ENCODE data around the gene CHD9. TPM values are rescaled to one million over a fixed set of nuclear protein-coding genes. Genes with fewer than 3 reads are reported as not detected.
"Not testable (repeated sequence)": the region's sequence is repeated elsewhere in the genome, so short reads cannot be mapped to it uniquely, and the experiment has no call there.

The CHD9 gene
- total RNA-seq, 1 donor from 2014 or later: 86.0 TPM

GRCh38 chr16:53071748-53072301, 17.0 kb downstream of the CHD9 start:
- Mint-ChIP-seq H3K27ac (peak overlapping the region; percentile 93), H3K36me3 (peaks cover 31% of the 10 kb centered on the region)

DNA sequence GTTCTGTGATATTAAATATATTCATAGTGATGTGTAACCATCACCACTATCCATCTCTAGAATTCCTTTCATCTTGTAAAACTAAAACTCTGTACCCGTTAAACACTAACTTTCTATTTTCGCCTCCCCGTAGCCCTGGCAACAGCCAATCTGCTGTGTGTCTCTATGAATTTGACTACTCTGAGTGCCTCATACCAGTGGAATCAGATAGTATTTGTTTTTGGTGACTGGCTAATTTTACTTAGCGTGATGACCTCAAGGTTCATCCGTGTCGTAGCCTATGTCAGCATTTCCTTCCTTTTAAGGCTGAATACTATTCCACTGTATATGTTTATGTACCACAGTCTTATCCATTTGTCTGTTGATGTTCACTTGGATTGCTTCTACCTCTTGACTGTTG, 18.2 kb downstream of the CHD9 start:
- H3K9ac ChIP-seq: no peak overlapping the region
- Mint-ChIP-seq H3K36me3 (peaks cover 34% of the 10 kb centered on the region), H3K4me3 (no peak overlapping the region), H3K27ac (no peak overlapping the region), H3K9me3 (peaks cover 24% of the 10 kb centered on the region), H3K27me3 (ENCODE audit: insufficient read depth, low read depth) (no peaks in the 10 kb centered on the region), H3K4me1 (peaks cover 19% of the 10 kb centered on the region)
- no peak overlapping the region for H3K27ac ChIP-seq
- H3K79me2 ChIP-seq (ENCODE audit: low read depth): peaks cover 9% of the 10 kb centered on the region
- TF ChIP-seq CTCF (IDR thresholded peaks at IDR 0.05) (no peak), EZH2 (IDR thresholded peaks at IDR 0.05) (no peak), EZH2phosphoT487 (IDR thresholded peaks at IDR 0.05) (no peak)
- H3F3A ChIP-seq (ENCODE audit: low read depth): peaks cover 12% of the 10 kb centered on the region
- no peak overlapping the region for H3K4me2 ChIP-seq
- H3K4me1 ChIP-seq: peaks cover 11% of the 10 kb centered on the region
- no peaks in the 10 kb centered on the region for H3K36me3 ChIP-seq
- no peak overlapping the region for H3K4me3 ChIP-seq
- H4K20me1 ChIP-seq (ENCODE audit: low read depth): no peaks in the 10 kb centered on the region
- no peaks in the 10 kb centered on the region for H3K27me3 ChIP-seq
- no peak for DNase-seq (ENCODE audit: low spot score)
- H2AFZ ChIP-seq (replicated peaks): no peak overlapping the region
- H3K9me3 ChIP-seq (ENCODE audit: low read depth): no peaks in the 10 kb centered on the region

More at GRCh38 chr16:53071748-53072301, 17.0 kb downstream of the CHD9 start:
- H3K36me3 ChIP-seq: no peaks in the 10 kb centered on the region
- no peaks in the 10 kb centered on the region for H3K27me3 ChIP-seq
- DNase-seq (ENCODE audit: low spot score): no peak
- H3K4me2 ChIP-seq: peak overlapping the region; percentile 11
- H4K20me1 ChIP-seq (ENCODE audit: low read depth): no peaks in the 10 kb centered on the region
- H3K79me2 ChIP-seq (ENCODE audit: low read depth): peaks cover 12% of the 10 kb centered on the region
- H2AFZ ChIP-seq (replicated peaks): no peak overlapping the region
- no peaks in the 10 kb centered on the region for H3K9me3 ChIP-seq (ENCODE audit: low read depth)
- peak overlapping the region; percentile 70 for H3K27ac ChIP-seq
- peaks cover 11% of the 10 kb centered on the region for H3K4me1 ChIP-seq
- Mint-ChIP-seq H3K27me3 (ENCODE audit: insufficient read depth, low read depth) (no peaks in the 10 kb centered on the region), H3K4me3 (peak overlapping the region; percentile 68), H3K9me3 (peaks cover 23% of the 10 kb centered on the region), H3K4me1 (peaks cover 19% of the 10 kb centered on the region)
- no peak overlapping the region for H3K4me3 ChIP-seq
- TF ChIP-seq EZH2phosphoT487 (IDR thresholded peaks at IDR 0.05) (no peak), CTCF (IDR thresholded peaks at IDR 0.05) (no peak), EZH2 (IDR thresholded peaks at IDR 0.05) (no peak)
- peaks cover 12% of the 10 kb centered on the region for H3F3A ChIP-seq (ENCODE audit: low read depth)
- H3K9ac ChIP-seq: no peak overlapping the region

DNA sequence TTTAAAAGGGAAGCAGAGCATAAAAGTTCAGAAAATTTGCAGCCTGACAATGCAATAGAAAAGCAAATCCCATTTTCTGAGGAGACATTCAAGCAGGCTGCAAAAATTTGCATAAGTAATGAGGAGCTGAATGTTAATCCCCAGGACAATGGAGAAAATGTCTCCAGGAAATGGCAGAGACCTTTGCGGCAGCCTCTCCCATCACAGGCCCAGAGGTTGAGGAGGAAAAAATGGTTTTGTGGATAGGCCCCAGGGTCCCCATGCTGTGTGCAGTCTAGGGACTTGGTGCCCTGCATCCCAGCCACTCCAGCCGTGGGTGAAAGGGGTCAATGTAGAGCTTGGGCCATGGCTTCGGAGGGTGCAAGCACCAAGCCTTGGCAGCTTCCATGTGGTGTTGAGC, 19.5 kb downstream of the CHD9 start:
- H3K4me2 ChIP-seq; H3K27me3 Mint-ChIP-seq (ENCODE audit: insufficient read depth, low read depth); H3K9me3 ChIP-seq (ENCODE audit: low read depth); H3K4me3 ChIP-seq; H3K27me3 ChIP-seq; H3K36me3 ChIP-seq; H3K27ac Mint-ChIP-seq; H2AFZ ChIP-seq (replicated peaks); H3K9ac ChIP-seq; H3K27ac ChIP-seq; H3K79me2 ChIP-seq (ENCODE audit: low read depth); H3K4me3 Mint-ChIP-seq; DNase-seq (ENCODE audit: low spot score); H4K20me1 ChIP-seq (ENCODE audit: low read depth): not testable (repeated sequence)
- Mint-ChIP-seq H3K9me3 (peaks cover 30% of the 10 kb centered on the region), H3K36me3 (peaks cover 27% of the 10 kb centered on the region), H3K4me1 (peaks cover 27% of the 10 kb centered on the region)
- peaks cover 12% of the 10 kb centered on the region for H3F3A ChIP-seq (ENCODE audit: low read depth)
- H3K4me1 ChIP-seq: peaks cover 11% of the 10 kb centered on the region

- H2AFZ ChIP-seq (replicated peaks); H3K9me3 ChIP-seq (ENCODE audit: low read depth); H3K79me2 ChIP-seq (ENCODE audit: low read depth); H3K27me3 Mint-ChIP-seq (ENCODE audit: insufficient read depth, low read depth); H3K36me3 ChIP-seq; H3K4me3 Mint-ChIP-seq; DNase-seq (ENCODE audit: low spot score); H3K27ac ChIP-seq; H3K27ac Mint-ChIP-seq; H4K20me1 ChIP-seq (ENCODE audit: low read depth); H3K9ac ChIP-seq; H3K27me3 ChIP-seq; H3K4me3 ChIP-seq; H3K4me2 ChIP-seq: not testable (repeated sequence)
- Mint-ChIP-seq H3K9me3 (peaks cover 30% of the 10 kb centered on the region), H3K4me1 (peaks cover 38% of the 10 kb centered on the region), H3K36me3 (peaks cover 26% of the 10 kb centered on the region)
- peaks cover 12% of the 10 kb centered on the region for H3F3A ChIP-seq (ENCODE audit: low read depth)
- peaks cover 19% of the 10 kb centered on the region for H3K4me1 ChIP-seq
Observed at GRCh38 chr16:53075461-53075860, 20.7 kb downstream of the CHD9 start.
